ENCODE data around the gene HPSE2.

HPSE2 gene

DNA sequence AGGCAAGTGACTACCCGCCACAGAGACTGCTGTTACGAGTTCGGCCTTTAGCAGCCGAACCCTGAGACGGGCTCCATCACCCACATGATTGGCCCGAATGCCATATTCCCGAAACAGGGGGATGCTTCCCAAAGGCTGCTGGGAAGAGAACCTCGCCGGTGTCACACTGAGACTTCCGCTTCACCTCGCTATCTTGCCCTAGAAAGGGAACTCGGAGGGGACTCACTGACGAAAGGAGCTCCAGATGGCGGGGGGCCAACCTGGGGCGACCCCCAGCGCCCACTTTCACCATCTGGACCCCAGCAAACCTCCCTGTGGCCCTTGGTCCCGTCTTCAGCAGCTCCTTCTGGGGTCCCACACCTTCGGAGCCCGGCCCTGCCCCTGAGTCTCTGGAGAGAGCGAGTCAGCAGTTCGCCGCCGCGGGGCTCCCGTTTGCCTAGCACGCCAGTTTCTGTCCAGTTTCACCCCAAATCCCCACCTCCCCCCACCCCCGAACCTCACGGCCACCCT, 789.4 kb downstream of the HPSE2 start:
- DNase-seq (ENCODE audit: extremely low read depth in 1 of 2, low read depth in 1 of 2), result no peak

DNA sequence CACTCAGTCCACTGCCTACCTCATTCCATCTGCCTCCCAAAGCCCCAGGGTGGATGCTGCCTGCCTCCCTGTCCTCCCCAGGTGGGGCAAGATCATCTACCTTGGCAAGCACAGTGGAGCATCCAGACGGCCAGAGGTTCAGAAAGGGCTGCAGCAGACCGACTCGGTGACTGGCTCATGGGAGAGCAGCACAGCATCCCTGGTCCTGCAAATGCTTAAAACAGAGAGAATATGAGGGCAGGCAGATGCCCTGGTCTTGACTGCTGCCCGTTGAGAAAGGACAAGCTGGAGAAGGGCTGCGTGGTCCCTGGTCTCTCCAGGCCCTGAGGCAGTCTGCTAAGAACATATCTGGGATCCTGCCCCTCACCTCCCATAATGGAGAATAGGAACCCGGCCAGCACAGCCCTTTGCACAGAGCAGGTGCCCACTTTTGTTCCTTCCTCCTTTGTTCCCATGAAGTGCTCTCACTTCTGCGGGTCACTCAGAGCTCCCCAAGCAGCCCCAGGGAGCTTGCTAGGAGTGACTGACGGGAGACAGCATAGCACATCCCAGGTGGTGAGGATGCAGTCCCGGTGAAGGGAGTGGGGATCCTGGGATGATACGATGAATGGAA, 790.3 kb downstream of the HPSE2 start:
- no peak for DNase-seq (ENCODE audit: extremely low read depth in 1 of 2, low read depth in 1 of 2)

DNA sequence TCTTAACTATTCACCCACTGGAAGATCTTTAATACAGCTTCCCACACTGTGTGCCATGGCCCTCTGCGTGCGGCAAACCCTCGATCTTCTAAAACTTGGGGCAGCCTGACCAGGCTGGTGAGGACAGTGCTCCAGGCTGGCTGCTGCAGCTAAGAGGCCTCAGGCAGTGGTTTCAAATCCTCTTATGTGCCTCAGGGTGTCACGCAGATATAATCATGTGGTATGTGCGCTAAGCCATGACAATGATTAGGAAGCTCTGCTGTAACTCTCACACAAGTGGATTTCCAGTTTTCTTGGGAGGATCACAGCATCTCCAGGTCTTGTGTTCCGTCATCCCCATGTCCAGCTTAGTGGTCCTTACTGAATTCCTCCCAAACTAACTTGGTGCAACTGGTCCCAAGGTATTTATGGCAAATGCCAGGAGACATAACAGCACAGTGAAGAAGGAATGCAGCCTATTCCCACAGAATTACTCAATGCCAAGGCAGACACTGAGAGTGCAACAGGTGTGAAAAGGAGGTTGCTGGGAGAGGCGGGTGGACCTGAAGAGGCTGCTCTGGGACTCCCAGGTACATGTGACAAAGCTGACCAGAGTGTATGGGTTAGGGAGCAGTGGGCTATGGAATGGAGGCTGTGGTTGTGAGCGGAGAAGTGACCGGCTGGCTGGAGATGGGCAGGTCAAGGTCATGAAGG, 791.2 kb downstream of the HPSE2 start:
- no peak for DNase-seq (ENCODE audit: extremely low read depth in 1 of 2, low read depth in 1 of 2)

DNA sequence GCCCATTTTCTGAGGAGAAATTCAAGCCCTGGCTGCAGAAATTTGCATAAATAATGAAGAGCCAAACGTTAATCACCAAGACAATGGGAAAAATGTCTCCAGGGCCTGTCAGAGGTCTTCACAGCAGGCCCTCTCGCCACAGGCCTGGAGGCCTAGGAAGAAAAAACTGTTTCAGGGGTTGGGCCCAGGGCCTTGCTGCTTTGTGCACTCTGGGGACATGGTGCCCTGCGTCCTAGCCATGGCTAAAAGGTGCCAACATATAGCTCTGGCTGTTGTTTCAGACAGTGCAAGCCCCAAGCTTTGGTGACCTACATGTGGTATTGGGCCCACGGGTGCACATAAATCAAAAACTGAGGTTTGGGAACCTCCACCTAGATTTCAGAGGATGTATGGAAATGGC, 796.9 kb downstream of the HPSE2 start:
- no peak for DNase-seq (ENCODE audit: extremely low read depth in 1 of 2, low read depth in 1 of 2)

DNA sequence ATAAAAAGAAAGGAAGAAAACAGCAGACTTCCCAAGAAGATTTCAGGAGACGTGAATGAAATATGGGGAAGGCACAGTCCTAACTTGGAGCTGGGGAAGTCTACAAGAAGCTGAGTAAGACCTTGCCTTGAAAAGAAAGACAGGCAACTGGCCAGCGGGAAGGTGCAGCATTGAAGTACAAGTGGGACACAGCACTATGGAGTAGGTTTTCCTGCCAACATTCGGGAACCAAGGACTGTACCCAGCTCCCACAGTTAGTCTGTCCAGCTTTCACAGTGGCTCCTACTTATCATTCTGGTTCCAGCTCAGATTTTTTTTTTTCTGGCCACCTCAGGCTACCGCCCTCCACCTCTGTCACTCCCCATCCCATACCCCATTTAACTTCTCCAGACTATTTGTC, 798.9 kb downstream of the HPSE2 start:
- no peak for DNase-seq (ENCODE audit: extremely low read depth in 1 of 2, low read depth in 1 of 2)

DNA sequence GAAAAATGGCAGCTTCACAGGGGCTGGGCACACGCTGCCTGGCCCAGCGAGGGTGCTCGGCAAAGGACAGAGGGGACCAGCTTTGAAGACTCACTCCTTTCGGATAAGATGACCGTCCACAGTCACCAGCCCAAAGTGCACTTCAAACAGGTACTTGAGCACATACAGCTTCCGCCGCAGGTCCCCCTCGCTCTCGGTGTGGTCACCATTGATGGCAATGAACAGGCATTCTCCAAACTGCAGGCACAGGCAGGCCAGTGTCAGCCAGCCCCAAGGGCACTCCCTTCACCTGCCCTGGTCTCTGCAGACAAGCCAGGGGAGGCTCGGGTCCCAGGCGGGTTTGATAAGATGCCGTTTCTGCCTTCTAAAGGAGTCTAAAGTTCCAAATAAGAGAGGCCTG, 800.5 kb downstream of the HPSE2 start:
- DNase-seq (ENCODE audit: extremely low read depth in 1 of 2, low read depth in 1 of 2), result no peak

DNA sequence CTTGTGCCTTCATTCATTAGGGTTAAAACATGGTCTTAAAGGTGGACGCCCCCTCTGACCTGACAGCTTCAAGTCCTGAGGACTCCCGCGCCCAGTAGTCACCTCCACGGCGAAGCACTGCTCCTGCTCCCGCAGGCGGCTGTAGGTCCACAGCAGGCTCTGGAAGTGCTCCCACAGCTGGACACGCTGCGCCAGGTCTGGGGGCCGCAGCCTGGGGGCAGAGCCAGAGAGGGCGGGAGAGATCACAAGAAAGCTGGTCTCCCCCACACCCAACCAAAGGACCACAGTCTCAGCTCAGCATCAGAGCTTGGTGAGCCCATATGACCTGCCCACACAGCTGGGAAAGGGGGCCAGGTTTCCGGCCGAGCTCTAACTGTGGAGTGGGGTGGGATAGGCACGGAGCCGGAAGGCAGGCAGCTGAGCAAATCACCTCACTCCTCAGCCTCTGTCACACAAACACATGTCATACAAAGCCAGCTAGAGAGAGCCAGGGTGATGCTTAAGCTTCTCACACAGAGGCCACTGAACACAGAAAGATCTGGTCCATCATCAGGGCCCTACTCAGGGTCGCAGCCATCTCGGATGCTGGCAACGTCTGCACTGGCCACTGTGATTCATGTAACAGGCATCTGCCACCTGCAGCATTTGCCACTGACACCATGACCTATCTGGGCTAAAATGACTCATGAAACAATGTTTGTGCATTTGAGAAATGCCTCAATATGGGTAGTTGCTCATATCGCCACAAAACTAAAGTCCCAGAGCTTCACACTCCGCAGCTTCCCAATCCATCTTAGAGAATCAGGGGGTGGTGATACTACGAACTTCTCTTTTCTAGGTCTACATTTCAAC, 801.5 kb downstream of the HPSE2 start:
- no peak for DNase-seq (ENCODE audit: extremely low read depth in 1 of 2, low read depth in 1 of 2)

DNA sequence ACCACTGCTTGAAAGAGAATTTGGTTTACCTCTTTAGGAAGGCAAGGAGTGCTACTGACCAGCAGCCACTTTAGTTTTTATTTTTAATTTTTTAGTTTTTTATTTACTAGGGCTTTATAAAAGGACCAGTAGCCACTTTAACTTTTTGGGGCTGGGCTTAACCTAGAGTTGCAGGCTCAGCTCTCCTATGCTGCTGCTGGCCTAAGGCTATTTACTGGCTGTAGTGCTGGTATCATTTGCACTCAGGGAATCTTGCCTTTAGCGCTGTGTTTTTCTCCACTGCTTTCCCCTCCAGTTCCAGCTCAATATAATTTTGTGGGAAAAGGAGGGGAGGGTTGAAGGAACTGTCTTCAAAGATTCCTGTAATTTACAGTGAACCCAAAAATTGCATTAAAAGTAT, 802.3 kb downstream of the HPSE2 start:
- DNase-seq (ENCODE audit: extremely low read depth in 1 of 2, low read depth in 1 of 2), result no peak

DNA sequence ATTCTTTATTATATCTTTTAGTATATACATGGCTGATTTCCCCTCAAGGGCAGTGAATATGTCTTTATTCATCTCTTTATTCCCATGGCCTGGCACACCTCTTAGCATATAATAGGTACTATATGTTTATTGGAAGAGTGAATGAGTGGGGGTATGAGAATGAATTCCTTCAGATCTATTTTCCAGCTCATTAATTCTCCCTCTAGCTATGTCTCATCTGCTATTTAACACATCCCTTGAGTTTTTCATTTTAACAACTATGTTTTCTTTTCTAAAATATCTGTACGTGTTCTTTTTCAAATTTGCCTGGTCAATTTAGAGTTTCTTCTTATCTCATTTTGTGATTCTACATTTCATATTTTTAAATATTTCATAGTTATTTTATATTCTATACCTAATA, 803.3 kb downstream of the HPSE2 start:
- DNase-seq (ENCODE audit: extremely low read depth in 1 of 2, low read depth in 1 of 2), result no peak

DNA sequence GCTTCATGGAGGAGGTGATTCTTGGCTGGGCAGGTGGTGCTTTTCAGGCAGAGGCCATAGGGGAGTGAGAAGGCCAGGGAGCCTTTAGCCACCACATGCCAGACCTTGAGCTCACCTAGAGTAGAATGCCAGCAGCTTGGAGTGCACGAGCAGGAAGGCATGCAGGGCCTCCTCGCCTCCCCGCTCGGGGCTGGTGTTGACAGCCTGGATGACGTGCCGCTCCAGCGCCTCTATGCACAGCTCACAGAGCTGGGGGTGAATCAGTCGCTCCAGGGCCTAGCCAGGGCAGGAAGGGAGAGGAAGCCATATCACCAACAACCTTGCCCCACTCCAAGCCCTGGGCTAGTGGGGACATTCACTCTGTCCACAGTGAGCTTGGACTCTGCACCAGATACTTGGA, 804.6 kb downstream of the HPSE2 start:
- no peak for DNase-seq (ENCODE audit: extremely low read depth in 1 of 2, low read depth in 1 of 2)

DNA sequence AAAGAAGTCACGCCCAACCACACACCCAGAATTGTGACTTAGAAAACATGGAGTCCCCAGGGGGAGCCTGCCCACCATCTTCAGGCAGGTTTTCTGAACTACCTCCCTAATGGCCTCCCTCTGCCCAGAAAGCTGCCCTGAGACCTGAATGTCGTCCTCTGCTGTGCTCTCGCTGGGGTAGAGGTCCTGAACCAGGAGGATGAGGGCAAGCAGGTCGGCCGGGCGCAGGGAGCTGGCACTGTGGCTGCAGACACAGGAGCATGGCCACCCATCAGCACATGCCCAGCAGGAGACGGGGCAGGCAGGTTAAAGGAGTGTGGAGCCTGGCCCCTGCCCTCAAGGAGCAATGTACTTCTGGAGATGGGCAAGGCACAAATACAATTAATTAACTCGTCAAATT, 805.2 kb downstream of the HPSE2 start:
- DNase-seq (ENCODE audit: extremely low read depth in 1 of 2, low read depth in 1 of 2), result no peak

DNA sequence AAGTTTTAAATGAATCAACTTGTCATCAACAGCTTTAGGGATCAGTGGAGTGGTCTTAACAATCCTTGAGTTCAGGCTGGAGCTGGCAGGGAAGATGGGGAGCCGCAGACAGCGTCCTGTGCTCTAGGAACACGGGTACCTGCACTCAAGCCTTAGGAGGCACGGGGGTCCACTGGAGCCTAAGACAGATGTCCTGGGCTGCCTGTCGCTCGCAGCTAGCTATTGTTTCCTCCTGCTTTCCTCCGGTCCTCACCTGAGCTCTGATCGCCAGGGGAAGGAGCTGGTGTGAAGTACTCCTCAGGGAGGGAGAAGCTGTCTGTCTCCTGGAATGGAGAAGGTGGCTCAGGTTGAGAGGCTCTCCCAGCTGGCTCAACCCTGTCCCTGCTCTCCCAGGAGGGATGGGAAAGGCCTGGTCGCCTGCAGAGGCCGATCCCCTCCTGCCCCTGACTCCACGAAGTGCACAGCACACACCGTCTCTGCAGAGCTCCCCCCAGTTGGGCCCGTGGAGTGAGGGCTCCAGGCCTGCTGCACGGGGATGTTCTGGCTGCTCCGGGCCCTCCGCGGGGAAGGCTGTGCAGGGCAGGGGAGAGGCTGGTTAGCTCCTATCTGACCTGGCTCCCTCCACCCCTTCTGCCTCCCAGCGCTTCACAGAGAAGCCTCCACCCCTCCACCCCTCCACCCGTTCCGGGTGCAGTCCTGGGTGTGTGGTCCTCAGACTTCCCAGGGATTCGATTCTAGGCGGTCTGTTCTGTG, 806.2 kb downstream of the HPSE2 start:
- DNase-seq (ENCODE audit: extremely low read depth in 1 of 2, low read depth in 1 of 2), result no peak

DNA sequence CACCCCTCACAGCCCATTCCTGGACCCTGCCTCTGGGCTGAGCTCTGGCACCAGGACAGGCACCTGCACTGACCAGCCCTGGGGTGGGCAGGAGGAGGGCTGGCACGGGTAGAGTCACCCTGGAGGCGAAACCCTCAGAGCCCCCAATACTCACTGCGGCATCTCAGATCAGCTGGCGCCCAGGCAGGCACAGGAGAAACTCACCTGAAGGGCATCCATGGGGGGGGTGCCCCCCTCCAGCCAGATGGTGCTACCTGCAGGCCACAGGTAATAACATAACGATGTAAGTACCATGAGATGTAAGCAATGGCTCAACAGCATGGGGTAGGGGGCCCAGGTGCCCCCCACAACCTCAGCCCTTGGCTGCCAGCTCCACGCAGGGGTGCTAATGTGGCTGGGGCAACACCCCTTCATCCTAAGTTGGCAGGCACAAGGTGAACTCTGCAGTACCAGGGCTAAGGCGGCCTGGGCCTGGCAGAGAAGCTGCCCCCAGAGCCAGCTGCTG, 808.6 kb downstream of the HPSE2 start:
- no peak for DNase-seq (ENCODE audit: extremely low read depth in 1 of 2, low read depth in 1 of 2)

DNA sequence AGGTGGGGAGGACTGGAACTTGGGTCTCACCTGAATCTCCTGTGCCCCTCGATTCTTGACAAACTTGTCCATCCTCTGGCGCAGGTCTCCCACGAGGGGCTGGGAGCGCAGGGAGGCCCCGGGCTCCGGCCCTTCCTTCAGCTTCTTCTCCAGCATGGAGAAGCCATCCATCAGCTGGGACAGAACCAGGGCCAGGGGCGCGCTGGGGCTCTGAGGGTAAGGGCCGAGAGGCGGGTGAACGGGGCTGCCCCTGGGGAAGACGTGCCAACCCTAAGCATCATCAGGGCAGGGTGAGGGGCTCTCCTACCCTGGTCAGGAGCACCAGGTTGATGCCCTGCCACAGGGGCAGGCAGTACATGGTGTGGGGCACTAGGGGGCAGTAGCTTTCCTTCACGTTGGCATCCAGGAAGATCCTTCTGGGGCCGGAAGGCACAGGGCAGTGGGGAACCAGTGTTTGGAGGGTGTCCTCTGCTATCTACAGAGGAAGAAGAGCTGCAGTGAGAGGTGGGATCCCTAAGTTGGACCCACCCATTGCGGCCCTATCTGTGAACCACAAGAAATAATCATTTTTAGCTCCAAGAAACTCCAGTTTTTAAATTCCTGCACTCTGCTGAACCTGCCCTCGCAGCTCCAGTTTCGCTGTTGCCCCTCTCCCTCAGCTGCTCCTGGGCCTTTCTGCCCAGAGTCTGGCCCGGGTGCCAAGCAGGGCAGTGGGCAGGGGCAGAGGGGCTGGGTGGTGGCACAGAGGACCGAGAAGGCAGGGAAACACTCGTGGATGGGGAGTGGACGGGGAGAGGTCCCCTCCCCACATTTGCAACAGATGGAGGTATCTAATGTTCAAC, 809.9 kb downstream of the HPSE2 start:
- DNase-seq (ENCODE audit: extremely low read depth in 1 of 2, low read depth in 1 of 2), result no peak

DNA sequence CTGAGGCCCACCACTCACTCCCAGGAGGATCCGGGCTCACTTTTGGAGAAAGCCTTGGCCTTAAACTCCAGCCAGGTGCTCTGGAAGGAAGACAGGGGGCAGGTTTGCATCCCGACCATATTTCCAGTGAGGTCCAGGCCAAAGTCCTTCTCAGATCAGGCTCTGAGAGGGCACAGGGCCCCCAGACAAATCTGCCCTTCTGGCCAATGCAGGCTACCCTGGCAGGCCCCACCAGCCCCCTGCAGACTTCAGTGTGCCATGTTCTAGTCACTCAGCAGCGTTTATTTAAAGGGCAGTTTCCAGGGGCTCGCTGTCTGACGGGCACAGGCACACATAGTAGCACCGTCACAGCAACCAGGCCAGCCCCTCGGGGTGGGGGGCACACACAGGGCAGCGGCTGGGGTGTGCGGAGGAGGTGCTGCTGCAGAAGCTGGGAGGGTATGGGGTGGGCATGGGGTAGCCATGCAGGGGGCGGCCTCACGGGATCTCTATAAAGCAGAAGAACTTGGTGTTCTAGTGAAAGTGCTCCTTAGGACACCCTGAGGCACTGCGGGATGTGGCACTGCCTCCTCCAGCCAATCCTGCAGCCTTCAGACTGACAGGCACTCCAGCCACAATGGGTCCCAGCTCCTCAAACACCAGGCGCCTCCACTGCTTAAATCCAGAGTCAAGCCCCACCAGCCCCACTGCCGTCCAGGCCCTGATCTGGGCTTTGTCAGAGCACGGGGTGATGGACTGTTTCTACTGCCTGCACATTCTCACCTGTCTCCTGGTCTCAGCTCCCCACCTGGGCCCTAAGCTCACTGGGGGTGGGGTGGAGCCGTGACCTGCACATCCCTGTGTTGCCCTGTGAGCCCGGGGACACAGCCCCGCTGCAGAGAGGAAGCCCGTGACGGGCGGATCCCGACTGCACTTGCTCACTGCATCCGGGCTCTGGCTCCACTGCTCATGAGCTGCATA, 811.1 kb downstream of the HPSE2 start:
- no peak for DNase-seq (ENCODE audit: extremely low read depth in 1 of 2, low read depth in 1 of 2)

DNA sequence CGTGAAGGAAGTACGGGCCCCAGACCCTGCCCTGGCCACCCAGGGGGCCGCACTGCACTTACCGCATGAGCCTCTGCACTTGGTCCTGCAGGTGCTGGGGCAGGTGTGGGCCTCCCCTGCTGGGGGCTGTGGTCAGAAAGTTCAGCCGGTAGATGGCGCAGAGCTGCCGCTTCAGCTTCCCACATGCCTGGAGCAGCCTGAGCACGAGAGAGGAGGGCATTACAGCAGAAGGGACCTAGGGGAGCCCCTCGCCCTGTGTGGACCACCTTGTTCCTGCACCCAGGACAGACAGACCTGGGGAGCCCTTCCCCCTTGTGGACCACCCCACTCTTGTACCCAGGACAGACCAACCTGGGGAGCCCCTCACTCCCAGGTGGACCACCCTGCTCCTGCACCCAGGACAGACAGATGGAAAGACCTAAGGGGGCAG, 811.9 kb downstream of the HPSE2 start:
- DNase-seq (ENCODE audit: extremely low read depth in 1 of 2, low read depth in 1 of 2), result no peak

DNA sequence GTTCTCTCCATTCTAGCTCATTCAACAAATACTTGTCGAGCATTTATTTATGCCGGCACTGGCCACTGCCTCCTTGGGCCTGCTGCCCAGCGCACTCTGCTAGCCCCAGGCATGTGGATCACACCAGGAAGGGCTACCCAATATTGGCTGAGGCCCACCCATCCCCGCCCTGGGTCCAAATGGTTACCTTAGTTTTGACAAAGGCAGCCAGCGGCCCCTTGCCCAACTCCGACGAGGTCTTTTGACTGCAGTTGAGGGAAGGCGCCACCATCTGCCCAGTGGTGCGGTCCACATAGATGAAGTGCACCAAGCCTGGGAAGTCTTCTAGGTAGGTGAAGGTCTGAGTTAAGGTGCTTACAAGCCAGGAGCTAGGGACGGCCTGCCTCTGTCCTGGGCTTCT, 813.5 kb downstream of the HPSE2 start:
- DNase-seq (ENCODE audit: extremely low read depth in 1 of 2, low read depth in 1 of 2), result no peak

DNA sequence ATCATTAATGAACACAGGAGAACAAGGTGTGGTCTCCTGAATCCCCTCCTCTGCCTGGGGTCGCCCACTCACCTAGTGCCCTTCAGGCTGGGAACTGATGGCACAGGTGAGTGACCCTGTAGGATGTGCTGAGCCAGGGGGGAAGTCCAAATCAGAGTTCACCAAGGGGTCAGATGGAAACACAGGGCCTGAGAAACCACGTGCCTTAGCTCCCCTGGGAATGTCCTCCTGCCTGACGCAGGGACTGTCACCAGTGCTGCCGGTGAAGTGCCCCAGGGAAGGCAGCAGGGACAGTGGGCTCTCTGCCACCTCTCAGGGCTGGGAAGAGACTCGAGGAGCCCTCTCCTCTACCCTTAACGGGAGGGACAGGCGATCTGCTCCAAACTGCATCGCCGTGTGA, 814.9 kb downstream of the HPSE2 start:
- no peak for DNase-seq (ENCODE audit: extremely low read depth in 1 of 2, low read depth in 1 of 2)
